Neural progenitor cell (in vitro differentiated cells): ENCODE data around the gene TMEM176A.

Experiments
- EZH2 ChIP-seq: fragments of 200-600 bp; sonication (generic); IDR thresholded peaks from 2 replicates; pipeline ENCODE4 v1.6.1; 2017; ENCODE audit warnings: antibody characterized with exemption, mild to moderate bottlenecking, moderate library complexity
- EZH2phosphoT487 ChIP-seq: fragments of 200-600 bp; sonication (generic); IDR thresholded peaks from 2 replicates; pipeline ENCODE4 v1.6.1; 2017; ENCODE audit warnings: antibody characterized with exemption
- TF ChIP-seq, protein P1 (sequence below): fragments of 200-600 bp; sonication (generic); IDR thresholded peaks from 2 replicates; pipeline ENCODE4 v1.5.1; 2017; ENCODE audit warnings: antibody characterized with exemption, mild to moderate bottlenecking

DNA sequence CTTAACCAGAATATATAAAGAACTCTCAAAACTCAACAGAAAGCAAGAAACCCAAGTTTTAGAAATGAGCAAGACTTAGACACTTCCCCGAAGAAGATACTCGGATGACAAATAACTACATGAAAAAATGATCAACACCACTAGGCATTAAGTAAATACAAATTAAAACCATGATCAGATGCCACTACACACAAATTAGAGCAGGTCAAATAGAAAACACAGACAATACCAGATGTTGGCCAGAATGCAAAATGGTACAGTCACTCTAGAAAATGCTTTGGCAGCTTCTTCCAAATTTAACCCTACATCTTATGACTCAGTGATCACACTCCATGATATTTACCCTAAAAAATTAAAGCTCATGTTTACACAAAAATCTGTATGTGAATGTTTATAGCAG lies 18.4 kb downstream of the TMEM176A start:
- TF ChIP-seq, protein P1, sequence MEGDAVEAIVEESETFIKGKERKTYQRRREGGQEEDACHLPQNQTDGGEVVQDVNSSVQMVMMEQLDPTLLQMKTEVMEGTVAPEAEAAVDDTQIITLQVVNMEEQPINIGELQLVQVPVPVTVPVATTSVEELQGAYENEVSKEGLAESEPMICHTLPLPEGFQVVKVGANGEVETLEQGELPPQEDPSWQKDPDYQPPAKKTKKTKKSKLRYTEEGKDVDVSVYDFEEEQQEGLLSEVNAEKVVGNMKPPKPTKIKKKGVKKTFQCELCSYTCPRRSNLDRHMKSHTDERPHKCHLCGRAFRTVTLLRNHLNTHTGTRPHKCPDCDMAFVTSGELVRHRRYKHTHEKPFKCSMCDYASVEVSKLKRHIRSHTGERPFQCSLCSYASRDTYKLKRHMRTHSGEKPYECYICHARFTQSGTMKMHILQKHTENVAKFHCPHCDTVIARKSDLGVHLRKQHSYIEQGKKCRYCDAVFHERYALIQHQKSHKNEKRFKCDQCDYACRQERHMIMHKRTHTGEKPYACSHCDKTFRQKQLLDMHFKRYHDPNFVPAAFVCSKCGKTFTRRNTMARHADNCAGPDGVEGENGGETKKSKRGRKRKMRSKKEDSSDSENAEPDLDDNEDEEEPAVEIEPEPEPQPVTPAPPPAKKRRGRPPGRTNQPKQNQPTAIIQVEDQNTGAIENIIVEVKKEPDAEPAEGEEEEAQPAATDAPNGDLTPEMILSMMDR: no peak
- no peak for TF ChIP-seq EZH2
- TF ChIP-seq EZH2phosphoT487: no peak
